Measurements from ENCODE around the gene B4GALNT3. TPM values are rescaled to one million over a fixed set of nuclear protein-coding genes. Genes with fewer than 3 reads are reported as not detected.
A peak's percentile ranks its signal among the peaks of the same experiment; 100 is the strongest.

B4GALNT3 gene
- total RNA-seq, 1 donor from 2014 or later, result 43.4 TPM

DNA sequence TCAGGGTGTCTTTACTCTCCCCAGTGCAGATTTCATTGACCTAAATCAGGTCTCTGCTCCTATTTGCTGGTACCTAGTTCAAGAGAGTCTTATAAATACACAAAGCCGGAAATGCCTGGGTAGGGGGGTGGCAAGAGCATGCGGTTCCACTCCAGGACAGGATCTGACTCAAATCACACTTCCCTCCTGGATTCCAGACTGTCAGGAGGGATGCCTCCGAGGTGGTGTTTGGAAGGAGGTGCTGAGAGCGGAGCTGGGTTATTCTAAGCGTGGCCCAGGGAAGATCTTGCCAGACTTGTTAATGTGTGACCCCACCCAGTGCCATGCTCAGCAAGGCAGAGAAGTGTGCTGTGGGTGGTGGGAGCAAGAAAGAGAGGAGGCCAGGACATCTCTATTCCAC, 49.8 kb downstream of the B4GALNT3 start:
- Histone ChIP-seq H3K27me3 (ENCODE audit: low read depth) (no peaks in the 10 kb centered on the region), H3K4me1 (peaks cover 49% of the 10 kb centered on the region), H3K4me3 (no peak overlapping the region), H3K27ac (replicated peaks) (peak overlapping the region; percentile 30), H3K9me3 (replicated peaks) (no peaks in the 10 kb centered on the region), H3K36me3 (no peaks in the 10 kb centered on the region)
- no peak for DNase-seq
- TF ChIP-seq, protein P1, sequence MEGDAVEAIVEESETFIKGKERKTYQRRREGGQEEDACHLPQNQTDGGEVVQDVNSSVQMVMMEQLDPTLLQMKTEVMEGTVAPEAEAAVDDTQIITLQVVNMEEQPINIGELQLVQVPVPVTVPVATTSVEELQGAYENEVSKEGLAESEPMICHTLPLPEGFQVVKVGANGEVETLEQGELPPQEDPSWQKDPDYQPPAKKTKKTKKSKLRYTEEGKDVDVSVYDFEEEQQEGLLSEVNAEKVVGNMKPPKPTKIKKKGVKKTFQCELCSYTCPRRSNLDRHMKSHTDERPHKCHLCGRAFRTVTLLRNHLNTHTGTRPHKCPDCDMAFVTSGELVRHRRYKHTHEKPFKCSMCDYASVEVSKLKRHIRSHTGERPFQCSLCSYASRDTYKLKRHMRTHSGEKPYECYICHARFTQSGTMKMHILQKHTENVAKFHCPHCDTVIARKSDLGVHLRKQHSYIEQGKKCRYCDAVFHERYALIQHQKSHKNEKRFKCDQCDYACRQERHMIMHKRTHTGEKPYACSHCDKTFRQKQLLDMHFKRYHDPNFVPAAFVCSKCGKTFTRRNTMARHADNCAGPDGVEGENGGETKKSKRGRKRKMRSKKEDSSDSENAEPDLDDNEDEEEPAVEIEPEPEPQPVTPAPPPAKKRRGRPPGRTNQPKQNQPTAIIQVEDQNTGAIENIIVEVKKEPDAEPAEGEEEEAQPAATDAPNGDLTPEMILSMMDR (IDR thresholded peaks at IDR 0.05; ENCODE audit: borderline replicate concordance), result no peak
- intact Hi-C loops (cut with micrococcal nuclease), result no loop called here

DNA sequence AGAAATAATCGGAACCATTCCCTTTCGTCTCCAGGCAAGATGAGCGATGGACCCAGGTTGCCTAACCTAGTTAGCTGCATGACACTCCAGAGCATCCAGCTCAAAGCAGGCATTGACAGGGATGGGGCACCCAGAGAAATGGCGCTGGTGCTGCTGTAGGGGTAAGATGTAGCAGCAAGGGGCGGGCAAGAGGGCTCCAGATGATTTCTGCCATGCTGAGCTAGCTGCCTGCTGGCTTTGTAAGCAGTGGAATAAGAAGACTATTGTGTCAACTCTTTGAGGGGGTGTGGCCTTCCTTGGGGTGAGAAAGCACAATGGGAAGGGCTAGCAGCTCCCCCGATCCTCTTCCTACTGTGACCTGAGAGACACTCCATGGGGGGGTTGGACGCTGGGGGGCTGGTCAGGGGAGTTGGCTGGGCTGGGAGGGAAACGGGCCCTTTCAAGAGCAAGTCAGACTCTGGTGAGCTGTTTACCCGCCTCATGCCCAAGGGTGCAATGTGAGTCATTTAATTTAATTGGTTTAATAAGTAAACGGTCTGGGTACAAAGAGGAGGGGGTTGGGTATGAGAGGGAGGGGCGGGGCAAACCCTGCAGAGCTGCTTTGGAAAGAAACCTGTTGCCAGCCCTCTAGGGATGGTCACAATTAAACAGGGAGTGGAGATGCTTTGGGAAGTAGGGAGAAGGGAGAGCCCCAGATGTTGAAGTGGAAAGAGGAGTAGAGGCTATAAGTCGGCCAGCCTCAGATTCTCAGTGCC, 50.5 kb downstream of the B4GALNT3 start:
- TF ChIP-seq, protein P1 (IDR thresholded peaks at IDR 0.05; ENCODE audit: borderline replicate concordance), result no peak
- Histone ChIP-seq H3K36me3 (no peaks in the 10 kb centered on the region), H3K4me3 (no peak overlapping the region), H3K9me3 (replicated peaks) (no peaks in the 10 kb centered on the region), H3K27ac (replicated peaks) (peak overlapping the region; percentile 30), H3K27me3 (ENCODE audit: low read depth) (no peaks in the 10 kb centered on the region), H3K4me1 (peaks cover 49% of the 10 kb centered on the region)
- no peak for DNase-seq
- intact Hi-C loops (cut with micrococcal nuclease), result no loop called here

DNA sequence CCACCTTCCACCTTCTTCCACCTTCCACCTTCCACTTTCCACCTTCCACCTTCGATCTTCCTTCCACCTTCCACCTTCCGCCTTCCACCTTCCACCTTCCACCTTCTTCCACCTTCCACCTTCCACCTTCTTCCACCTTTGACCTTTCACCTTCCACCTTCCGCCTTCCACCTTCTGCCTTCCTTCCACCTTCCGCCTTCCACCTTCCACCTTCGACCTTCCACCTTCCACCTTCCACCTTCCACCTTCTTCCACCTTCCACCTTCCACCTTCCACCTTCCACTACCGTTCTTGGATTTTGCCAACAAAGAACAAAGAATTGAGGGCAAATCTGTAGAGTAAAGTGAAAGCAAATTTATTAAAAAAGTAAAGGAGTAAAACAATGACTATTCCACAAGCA, 53.2 kb downstream of the B4GALNT3 start:
- H3K27ac ChIP-seq (replicated peaks), result no peak overlapping the region

DNA sequence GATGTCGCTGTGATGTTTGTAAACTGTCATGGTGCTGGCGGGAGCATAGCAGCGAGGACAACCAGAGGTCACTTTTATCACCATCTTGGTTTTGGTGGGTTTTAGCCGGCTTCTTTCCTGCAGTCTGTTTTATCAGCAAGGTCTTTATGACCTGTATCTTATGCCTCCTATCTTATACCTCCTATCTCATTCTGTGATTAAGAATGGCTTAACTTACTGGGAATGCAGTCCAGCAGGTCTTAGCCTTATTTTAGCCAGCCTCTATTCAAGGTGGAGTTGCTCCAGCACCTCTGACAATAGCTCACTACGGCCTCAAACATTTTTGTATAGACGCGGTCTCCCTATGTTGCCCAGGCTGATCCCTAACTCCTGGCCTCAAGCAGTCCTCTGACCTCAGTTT, 53.7 kb downstream of the B4GALNT3 start:
- no peak for DNase-seq
- peak overlapping the region; percentile 39 for H3K27ac ChIP-seq (replicated peaks)
- H3K9me3 ChIP-seq (replicated peaks), result no peaks in the 10 kb centered on the region
- TF ChIP-seq, protein P1 (IDR thresholded peaks at IDR 0.05; ENCODE audit: borderline replicate concordance), result no peak
- H3K4me1 ChIP-seq, result peaks cover 32% of the 10 kb centered on the region
- H3K4me3 ChIP-seq, result no peak overlapping the region
- peaks cover 8% of the 10 kb centered on the region for H3K27me3 ChIP-seq (ENCODE audit: low read depth)
- no peaks in the 10 kb centered on the region for H3K36me3 ChIP-seq
- intact Hi-C loops (cut with micrococcal nuclease), result no loop called here

More for the DNA sequence above, 53.2 kb downstream of the B4GALNT3 start:
- no peak for DNase-seq
- intact Hi-C loops (cut with micrococcal nuclease), result no loop called here
- Histone ChIP-seq H3K36me3 (no peaks in the 10 kb centered on the region), H3K4me3 (no peak overlapping the region), H3K4me1 (peaks cover 37% of the 10 kb centered on the region), H3K9me3 (replicated peaks) (no peaks in the 10 kb centered on the region), H3K27me3 (ENCODE audit: low read depth) (peaks cover 3% of the 10 kb centered on the region)
- TF ChIP-seq, protein P1 (IDR thresholded peaks at IDR 0.05; ENCODE audit: borderline replicate concordance), result no peak

DNA sequence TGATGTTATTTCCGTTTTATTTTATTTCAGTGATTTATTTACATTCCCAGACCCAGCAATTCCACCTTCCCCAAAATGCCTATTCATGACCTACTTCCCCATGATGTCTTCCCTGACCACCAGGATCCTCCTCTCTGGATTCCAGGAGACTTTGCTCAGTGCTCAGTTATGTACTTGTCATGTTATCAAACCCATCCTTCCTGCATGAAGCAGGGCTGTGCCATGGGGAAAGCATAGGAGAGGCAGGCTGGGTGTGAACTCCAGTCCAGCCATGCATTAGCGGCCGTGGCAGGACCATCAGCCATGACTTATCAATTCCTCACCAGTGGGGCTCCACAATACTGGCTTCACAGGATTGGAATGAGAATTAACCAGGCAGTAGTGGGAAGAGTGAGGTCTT, 57.8 kb downstream of the B4GALNT3 start:
- Histone ChIP-seq H3K4me1 (peaks cover 21% of the 10 kb centered on the region), H3K9me3 (replicated peaks) (no peaks in the 10 kb centered on the region), H3K27ac (replicated peaks) (no peak overlapping the region), H3K36me3 (no peaks in the 10 kb centered on the region), H3K27me3 (ENCODE audit: low read depth) (peaks cover 36% of the 10 kb centered on the region), H3K4me3 (no peak overlapping the region)
- TF ChIP-seq, protein P1 (IDR thresholded peaks at IDR 0.05; ENCODE audit: borderline replicate concordance), result no peak
- no peak for DNase-seq
- intact Hi-C loops (cut with micrococcal nuclease), result no loop called here
